Breast epithelium (tissue), 4 donors: ENCODE results near the gene SIRPG. TPM values are rescaled to one million over a fixed set of nuclear protein-coding genes. Genes with fewer than 3 reads are reported as not detected.
"Not testable (repeated sequence)": the region's sequence is repeated elsewhere in the genome, so short reads cannot be mapped to it uniquely, and the experiment has no call there.

Experiments used
- DNase-seq, 2 donors: peaks; one replicate each; pipeline ENCODE4 v3.0.0-alpha.2; 2019; ENCODE audit warnings: low spot score in 2 of 2
- H3K27ac ChIP-seq, 2 donors: fragments of 200-600 bp; sonication (generic) in 1 of 2; one replicate each; pipeline ENCODE4 v1.5.1; 2016 to 2019; ENCODE audit warnings: mild to moderate bottlenecking in 1 of 2
- H3K27me3 ChIP-seq, 2 donors: fragments of 200-600 bp; sonication (generic) in 1 of 2; one replicate each; pipeline versions ENCODE4 v1.5.1 to v1.6.0; 2017 to 2019; ENCODE audit warnings: control low read depth in 1 of 2, mild to moderate bottlenecking in 1 of 2
- H3K36me3 ChIP-seq: fragments of 200-600 bp; one replicate; pipeline ENCODE4 v1.5.1; 2019
- H3K4me1 ChIP-seq, 2 donors: fragments of 200-600 bp; sonication (generic); one replicate each; pipeline ENCODE4 v1.5.1; 2016 to 2019; ENCODE audit warnings: control low read depth in 1 of 2
- H3K4me3 ChIP-seq, 3 donors: fragments of 200-600 bp; sonication (generic); 1 replicate in 2 of 3; 2 replicates in 1 of 3; pipeline ENCODE4 v1.5.1; 2016 to 2019; ENCODE audit warnings: mild to moderate bottlenecking in 3 of 3, moderate library complexity in 2 of 3
- H3K9me3 ChIP-seq, 2 donors: fragments of 200-600 bp; sonication (generic) in 1 of 2; one replicate each; pipeline ENCODE4 v1.5.1; 2016 to 2019; ENCODE audit warnings: control low read depth in 1 of 2
- CTCF ChIP-seq, 3 donors: fragments of 450-650 bp; IDR thresholded peaks; one replicate each; pipeline ENCODE4 v1.5.1; 2016 to 2017; ENCODE audit warnings: antibody characterized with exemption in 3 of 3, mild to moderate bottlenecking in 3 of 3, moderate library complexity in 3 of 3
- POLR2A ChIP-seq: fragments of 450-650 bp; IDR thresholded peaks from one replicate; pipeline ENCODE4 v1.6.1; 2016; ENCODE audit warnings: antibody characterized with exemption, mild to moderate bottlenecking, moderate library complexity
- POLR2AphosphoS5 ChIP-seq, 3 donors: sonication (generic); formaldehyde crosslinking; IDR thresholded peaks; one replicate each; pipeline ENCODE4 v1.6.1; 2017; ENCODE audit warnings: antibody characterized with exemption in 3 of 3
- intact Hi-C: fragments of 100-400 bp; cut with DNase I; formaldehyde crosslinking; loops from one replicate; pipeline ENCODE4 v1.15.1; 2023; ENCODE audit warnings: low total_unique reads
- total RNA-seq, 3 donors: library from RNA; depleted of rRNA; stranded (reverse); fragments of >200 nt; gene quantifications; one replicate each; pipeline ENCODE4 v1.1.0, GENCODE V29; 2016

SIRPG gene
- total RNA-seq, 3 donors from 2014 or later, result not detected

DNA sequence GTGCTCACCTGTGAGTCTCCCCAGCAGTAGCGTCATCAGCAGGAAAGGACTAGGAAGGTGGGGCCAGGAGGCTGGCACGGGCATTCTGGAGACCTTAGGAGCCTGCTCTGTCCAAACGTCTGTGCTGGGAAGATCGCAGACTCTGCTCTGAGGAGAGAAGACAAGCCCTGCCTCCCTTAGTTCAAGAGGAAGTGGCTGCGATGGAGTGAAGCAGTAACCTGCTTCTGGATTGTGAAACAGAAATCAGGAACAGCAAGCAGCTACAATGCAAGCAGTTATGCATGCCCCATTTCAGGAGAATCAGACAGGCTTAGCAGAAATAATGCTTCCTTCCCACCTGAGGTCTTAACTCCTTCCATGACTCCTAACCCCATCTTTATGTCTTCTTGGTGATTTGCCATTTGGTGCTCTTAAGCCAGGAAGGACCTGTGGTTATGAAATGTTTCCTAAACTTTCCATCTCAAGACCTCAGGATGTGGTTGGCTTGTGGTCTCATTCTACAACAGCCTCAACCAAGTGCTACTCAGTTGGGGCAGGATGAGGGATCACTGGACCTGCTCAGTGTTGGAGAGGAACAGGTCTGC lies 37.6 kb downstream of the SIRPG start, which contains the start of gene SIRPB1:
TSS of gene SIRPB1 (minus strand) at position 149 of the 584 bp plus-strand sequence. CDS start at position 84, 65 bp downstream.
- no peaks in the 10 kb centered on the region for H3K36me3 ChIP-seq
- no peak for DNase-seq
- TF ChIP-seq POLR2AphosphoS5 (IDR thresholded peaks at IDR 0.05) (no peak), CTCF (IDR thresholded peaks at IDR 0.05) (no peak), POLR2A (no peak)
- intact Hi-C loops, result loop anchor here (10.0 kb wide), 1 partner anchor 365 kb away; no protein-coding TSS in a partner anchor
- H3K4me1 ChIP-seq, result no peaks in the 10 kb centered on the region
- no peak within 1 kb of the TSS for H3K4me3 ChIP-seq
- no peaks in the 10 kb centered on the region for H3K27me3 ChIP-seq
- H3K27ac ChIP-seq, result no peak within 1 kb of the TSS
- peaks cover 8 to 14% of the 10 kb centered on the region in 2 donors for H3K9me3 ChIP-seq

GRCh38 chr20:1618954-1619540 lies 38.5 kb downstream of the SIRPG start:
- no peaks in the 10 kb centered on the region for H3K4me1 ChIP-seq
- no peak for DNase-seq
- no peak for TF ChIP-seq CTCF (IDR thresholded peaks at IDR 0.05)
- no peak for TF ChIP-seq POLR2AphosphoS5 (IDR thresholded peaks at IDR 0.05)
- no peak for TF ChIP-seq POLR2A
- H3K4me3 ChIP-seq, result no peak overlapping the region
- H3K9me3 ChIP-seq, result peaks cover 8 to 14% of the 10 kb centered on the region in 2 donors
- H3K36me3 ChIP-seq, result no peaks in the 10 kb centered on the region
- H3K27ac ChIP-seq, result no peak overlapping the region
- intact Hi-C loops, result no loop called here
- H3K27me3 ChIP-seq, result no peaks in the 10 kb centered on the region

GRCh38 chr20:1618479-1618878 lies 39.1 kb downstream of the SIRPG start:
- Histone ChIP-seq H3K36me3 (no peaks in the 10 kb centered on the region), H3K4me1 (no peaks in the 10 kb centered on the region), H3K4me3 (no peak overlapping the region), H3K9me3 (peaks cover 8 to 14% of the 10 kb centered on the region in 2 donors), H3K27ac (no peak overlapping the region), H3K27me3 (no peaks in the 10 kb centered on the region)
- no peak for DNase-seq
- TF ChIP-seq POLR2AphosphoS5 (IDR thresholded peaks at IDR 0.05), result no peak
- no peak for TF ChIP-seq CTCF (IDR thresholded peaks at IDR 0.05)
- TF ChIP-seq POLR2A, result no peak
- intact Hi-C loops, result no loop called here

DNA sequence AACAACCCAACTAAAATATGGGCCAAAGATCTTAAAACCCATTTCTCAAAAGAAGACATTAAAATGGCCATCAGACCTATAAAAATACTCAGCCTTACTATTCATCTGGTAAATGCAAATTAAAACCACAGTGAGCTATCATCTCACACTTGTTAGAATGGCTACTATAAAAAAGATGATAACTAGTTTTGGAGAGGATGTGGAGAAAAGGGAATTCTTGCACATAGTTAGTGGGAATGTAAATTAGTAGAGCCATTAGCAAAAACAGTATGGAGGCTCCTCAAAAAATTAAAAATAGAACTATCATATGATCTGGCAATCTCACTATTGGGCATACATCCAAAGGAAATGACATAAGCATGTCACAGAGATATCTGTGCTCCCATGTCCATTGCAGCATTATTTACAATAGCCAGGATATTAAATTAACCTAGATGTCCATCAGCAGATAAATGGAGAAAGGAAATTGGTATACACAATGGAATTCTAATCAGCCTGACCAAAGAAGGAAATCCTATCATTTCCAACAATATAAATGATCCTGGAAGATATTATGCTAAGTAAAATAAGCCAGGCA lies 40.6 kb downstream of the SIRPG start:
- intact Hi-C loops, result no loop called here
- Histone ChIP-seq H3K4me1 (no peaks in the 10 kb centered on the region), H3K36me3 (no peaks in the 10 kb centered on the region), H3K27me3 (no peaks in the 10 kb centered on the region), H3K4me3 (no peak overlapping the region), H3K9me3 (peaks cover 8 to 14% of the 10 kb centered on the region in 2 donors), H3K27ac (no peak overlapping the region)
- DNase-seq, result no peak
- no peak for TF ChIP-seq POLR2AphosphoS5 (IDR thresholded peaks at IDR 0.05)
- no peak for TF ChIP-seq CTCF (IDR thresholded peaks at IDR 0.05)
- TF ChIP-seq POLR2A, result no peak

DNA sequence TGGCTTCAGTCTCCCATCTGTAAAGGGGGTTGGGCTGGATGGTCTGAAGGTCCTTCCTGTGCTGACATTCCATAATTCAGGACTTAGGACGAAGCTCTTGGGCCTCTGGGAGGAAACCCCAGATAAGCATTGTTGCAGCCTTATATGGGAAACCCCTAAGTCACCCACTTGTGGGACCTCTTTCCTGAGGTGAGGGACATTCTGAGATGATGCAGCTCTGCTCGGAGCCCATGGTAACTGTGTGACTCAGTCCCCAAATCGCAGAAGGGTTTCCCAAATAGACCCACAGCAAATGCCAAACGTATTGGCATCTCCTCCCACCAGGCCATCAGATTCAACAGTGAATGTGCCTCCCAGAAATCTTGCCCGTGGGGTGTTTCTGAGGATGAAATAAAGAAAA lies 47.2 kb downstream of the SIRPG start:
- DNase-seq, intact Hi-C loops, H3K36me3 ChIP-seq, H3K4me1 ChIP-seq, H3K27ac ChIP-seq, H3K9me3 ChIP-seq, H3K27me3 ChIP-seq, H3K4me3 ChIP-seq: not testable (repeated sequence)

DNA sequence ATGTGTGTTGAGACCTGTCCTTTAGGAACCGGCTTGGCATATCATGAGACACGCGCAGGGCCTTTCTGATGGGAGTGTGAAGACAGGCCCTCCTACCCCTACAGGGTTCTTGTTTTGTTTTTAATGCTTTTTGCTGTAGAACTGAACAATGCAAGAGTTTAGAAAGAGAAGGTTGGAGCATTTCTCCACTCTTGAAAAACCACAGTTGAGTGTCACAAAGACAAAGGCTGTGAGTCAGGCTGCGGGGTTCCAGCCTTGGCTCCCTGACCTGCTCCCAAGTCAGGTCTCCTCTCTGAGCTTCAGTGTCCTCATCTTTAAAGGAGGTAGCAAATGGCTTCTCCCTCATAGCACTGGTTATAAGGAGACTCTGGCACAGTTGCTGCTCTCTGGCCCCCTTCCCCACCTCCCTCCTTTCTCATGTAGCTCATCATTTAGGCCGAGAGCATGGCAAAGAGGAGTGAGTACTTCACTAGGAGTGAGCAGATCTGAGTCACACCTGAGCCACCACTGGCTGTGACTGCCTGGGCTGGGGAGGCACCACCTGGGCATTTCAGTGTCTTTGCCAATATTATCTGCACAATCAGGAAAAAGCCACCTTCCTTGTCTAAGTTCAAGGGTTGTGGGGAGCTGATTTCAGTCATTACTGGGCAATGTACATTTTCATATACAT lies 48.8 kb downstream of the SIRPG start:
- H3K4me1 ChIP-seq, DNase-seq, H3K9me3 ChIP-seq, H3K4me3 ChIP-seq, H3K27ac ChIP-seq, intact Hi-C loops, H3K36me3 ChIP-seq, H3K27me3 ChIP-seq: not testable (repeated sequence)
